GM19023 (cell line): ENCODE results near the gene FAM98B.

Experiments
- ATAC-seq: cut with Tn5 transposase; IDR thresholded peaks from one replicate; pipeline ENCODE4 v1.9.1; 2021; ENCODE audit warnings: mild to moderate bottlenecking, moderate library complexity; ENCODE audit not compliant: unreplicated experiment

The FAM98B gene

GRCh38 chr15:38460543-38460942 is 6.6 kb downstream of the FAM98B start:
- ATAC-seq, result no peak

- ATAC-seq, result peak; percentile 78
Observed at GRCh38 chr15:38461066-38461833, 7.3 kb downstream of the FAM98B start.

DNA sequence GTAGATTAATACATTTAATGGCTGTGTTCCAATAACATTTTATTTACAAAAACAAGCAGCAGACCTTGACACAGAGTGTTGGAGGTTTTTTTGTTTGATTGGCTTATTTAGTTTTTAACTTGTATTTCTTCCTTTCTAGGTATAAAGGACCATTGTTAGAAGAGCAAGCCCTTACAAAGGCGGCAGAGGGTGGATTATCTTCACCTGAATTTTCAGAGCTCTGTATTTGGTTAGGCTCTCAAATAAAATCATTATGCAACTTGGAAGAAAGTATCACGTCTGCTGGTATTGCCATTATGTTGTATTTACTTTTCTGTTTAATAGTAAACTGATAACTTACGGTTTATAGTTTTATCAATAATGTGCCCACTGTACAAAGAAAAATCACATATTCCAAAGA is 10.0 kb downstream of the FAM98B start:
- ATAC-seq, result no peak

DNA sequence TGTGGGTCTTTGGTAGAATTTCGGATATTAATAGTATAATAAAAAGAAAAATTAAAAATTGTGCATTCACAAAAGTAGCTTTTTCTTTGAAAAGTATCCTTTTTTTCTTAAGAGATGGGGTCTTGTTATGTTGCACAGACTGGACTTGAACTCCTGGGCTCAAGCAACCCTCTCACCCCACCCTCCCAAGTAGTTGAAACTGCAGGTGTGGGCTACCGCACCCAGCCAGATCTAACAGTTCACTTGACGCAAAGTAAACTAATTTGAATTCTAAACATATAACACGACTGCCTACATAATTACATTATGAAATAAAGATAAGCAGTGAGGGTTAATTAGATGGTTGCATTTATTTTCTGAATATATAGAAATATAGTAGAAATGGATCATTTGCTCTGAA is 10.7 kb downstream of the FAM98B start:
- ATAC-seq, result no peak

- ATAC-seq, result no peak
Observed at GRCh38 chr15:38470816-38471215, 16.9 kb downstream of the FAM98B start.

DNA sequence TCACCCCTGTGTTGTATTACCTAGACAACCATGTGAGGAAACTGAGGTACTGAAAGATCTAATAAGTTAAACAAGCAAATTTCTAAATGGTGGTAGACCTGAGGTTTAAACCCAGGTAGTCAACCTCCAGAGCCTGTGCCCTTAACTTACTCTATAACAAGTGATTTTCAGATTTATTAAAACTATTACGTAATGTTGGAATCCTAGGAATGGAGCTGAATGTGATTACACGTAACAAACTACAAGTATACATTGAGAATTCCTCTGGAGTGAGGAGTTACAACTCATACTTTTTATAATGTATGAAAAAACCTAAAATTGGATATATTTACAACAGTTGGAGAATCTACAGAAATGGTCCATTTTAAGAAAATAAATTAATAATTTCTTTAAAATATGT is 18.0 kb downstream of the FAM98B start:
- no peak for ATAC-seq

DNA sequence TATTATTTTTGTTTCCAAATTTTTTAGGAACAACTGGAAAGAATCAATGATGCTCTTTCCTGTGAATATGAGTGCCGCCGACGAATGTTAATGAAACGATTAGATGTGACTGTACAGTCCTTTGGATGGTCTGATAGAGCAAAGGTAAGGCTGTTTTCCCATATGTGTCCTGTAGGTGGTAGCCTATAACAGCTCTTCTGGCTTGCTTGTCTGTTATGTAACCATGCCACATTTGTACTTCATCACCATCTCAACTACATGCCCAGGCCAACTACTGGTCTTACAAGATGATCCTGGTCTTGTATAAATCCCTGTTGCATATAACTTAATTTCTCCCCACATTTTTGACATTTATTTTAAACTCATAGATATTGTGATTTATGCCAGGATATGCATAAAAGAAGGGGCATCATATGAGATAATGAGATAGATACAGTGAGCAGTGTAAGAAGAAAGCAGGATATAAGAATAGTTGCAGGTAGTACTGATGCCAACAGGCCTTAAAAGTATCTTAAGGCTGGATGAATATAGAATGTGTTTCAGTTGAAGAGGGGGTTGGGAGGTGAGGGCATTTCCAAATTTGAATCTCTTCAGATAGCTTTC is 20.3 kb downstream of the FAM98B start:
- ATAC-seq, result peak; percentile 97

DNA sequence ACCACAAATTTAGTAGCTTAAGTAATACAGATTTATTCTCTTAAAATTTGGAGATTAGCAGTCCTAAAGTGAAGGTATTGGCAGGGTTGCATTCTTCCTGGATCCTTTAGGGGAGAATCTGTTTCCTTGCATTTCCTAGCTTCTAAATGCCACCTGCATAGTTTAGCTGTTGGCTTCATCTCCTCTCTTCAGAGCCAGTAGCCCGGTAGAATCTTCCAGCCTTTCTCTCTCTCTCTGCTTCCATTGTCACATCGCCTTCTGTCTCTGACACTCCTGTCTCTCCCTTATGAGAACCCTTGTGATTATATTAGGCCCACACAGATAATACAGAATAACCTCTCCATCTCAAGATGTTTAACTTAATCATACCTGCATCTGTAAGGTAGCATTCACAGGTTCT is 21.4 kb downstream of the FAM98B start:
- no peak for ATAC-seq

DNA sequence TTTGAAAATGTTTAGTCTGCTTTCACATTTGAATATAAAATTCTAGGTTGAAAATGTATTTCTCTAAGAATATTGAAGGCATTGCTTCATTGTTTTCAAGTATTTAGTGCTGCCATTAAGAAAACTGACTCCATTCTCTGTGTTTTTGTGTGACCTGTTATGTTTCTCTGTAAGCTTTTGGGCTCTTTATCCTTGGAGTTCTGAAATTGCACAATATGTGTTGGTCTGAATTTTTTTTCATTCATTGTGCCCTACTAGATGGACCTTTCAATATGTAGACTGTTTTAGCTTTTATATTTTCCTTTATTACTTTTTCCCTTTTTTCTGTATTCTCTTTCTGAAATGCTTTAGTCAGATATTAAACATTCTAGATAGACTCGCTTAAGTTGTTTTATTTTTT is 22.2 kb downstream of the FAM98B start:
- no peak for ATAC-seq

DNA sequence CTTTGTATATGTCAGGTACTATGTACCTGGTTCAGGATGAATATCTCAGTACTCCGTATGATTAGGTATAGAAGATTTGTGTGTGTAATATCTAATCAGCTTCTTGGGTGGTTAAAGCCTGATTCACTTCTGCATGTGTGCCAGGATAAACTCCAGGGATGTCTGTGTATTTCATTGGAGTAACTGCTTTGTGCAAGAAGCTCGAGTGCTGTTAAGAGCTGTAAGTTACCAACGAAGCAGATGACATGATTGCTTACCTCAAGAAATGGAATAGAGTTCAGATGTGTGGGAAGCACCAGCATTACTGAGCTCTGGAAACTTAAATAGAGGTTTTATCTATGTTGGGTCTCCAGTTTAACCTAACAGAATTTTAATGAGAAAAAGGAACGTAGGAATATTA is 23.7 kb downstream of the FAM98B start:
- ATAC-seq, result no peak

GRCh38 chr15:38479266-38479665 is 25.3 kb downstream of the FAM98B start:
- ATAC-seq, result no peak

GRCh38 chr15:38479756-38480155 is 25.8 kb downstream of the FAM98B start:
- no peak for ATAC-seq

GRCh38 chr15:38481113-38481512 is 27.2 kb downstream of the FAM98B start:
- ATAC-seq, result no peak

- no peak for ATAC-seq
Observed at GRCh38 chr15:38481761-38482160, 27.8 kb downstream of the FAM98B start.

DNA sequence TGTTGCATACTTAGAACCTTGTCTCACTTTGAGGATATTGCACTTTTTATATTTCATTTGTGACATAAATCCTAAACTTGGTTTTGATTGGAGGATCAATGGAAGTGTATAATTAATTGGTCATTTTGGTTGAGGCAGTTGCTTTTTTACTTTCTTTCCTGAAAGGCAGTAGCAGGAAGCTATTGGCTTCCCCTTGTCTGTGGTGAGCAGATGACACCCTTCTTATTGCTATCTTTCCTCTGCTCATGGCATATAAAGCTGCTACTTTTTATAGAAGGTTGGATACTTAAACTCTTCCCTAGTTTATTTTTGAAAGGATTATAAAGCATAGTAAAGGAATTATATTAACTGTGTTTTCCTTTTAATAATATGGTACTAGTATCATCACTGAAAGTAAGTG is 28.6 kb downstream of the FAM98B start:
- no peak for ATAC-seq

- ATAC-seq, result no peak
Observed at GRCh38 chr15:38486936-38487335, 33.0 kb downstream of the FAM98B start.

GRCh38 chr15:38487378-38487777 is 33.5 kb downstream of the FAM98B start:
- no peak for ATAC-seq

GRCh38 chr15:38490242-38490922 is 36.5 kb downstream of the FAM98B start:
- no peak for ATAC-seq

- ATAC-seq, result no peak
Observed at GRCh38 chr15:38496151-38496550, 42.2 kb downstream of the FAM98B start.

DNA sequence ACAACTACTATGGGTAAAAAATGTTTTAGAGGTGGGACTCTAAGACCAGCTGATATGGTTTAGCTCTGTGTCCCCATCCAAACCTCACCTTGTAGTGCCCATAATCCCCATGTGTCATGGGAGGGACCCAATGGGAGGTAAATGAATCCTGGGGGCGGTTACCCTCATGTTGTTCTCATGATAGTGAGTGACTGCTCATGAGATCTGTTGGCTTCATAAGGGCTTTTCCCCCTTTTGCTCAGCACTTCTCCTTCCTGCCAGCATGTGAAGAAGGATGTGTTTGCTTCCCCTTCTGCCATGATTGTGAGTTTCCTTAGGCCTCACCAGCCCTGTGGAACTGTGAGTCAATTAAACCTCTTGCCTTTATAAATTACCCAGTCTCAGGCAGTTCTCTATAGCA is 45.7 kb downstream of the FAM98B start:
- no peak for ATAC-seq

DNA sequence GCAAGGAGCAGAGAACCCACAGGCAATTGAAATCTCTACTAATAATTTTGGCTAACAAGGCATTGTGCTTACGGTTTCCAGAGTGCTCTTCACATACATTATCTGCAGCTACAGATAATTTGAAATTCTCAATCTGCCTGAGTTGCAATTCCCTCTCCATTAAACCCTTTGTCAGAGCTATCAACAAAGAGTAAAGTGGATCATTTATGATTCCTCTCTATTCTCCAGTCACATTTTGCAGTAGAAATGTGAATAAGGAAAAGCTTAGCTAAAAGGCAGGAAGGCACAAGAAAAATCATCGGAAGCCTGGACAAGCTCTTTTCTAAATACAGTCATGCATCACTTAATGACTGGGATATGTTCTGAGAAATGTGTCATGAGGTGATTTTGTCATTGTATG is 49.6 kb downstream of the FAM98B start:
- ATAC-seq, result no peak
